GM21423 (cell line): ENCODE measurements around the gene JUND.
A peak's percentile ranks its signal among the peaks of the same experiment; 100 is the strongest.

Experiments used
- ATAC-seq: cut with Tn5 transposase; IDR thresholded peaks from one replicate; pipeline ENCODE4 v1.9.1; 2021; ENCODE audit warnings: mild to moderate bottlenecking, moderate library complexity; ENCODE audit not compliant: unreplicated experiment

The JUND gene

DNA sequence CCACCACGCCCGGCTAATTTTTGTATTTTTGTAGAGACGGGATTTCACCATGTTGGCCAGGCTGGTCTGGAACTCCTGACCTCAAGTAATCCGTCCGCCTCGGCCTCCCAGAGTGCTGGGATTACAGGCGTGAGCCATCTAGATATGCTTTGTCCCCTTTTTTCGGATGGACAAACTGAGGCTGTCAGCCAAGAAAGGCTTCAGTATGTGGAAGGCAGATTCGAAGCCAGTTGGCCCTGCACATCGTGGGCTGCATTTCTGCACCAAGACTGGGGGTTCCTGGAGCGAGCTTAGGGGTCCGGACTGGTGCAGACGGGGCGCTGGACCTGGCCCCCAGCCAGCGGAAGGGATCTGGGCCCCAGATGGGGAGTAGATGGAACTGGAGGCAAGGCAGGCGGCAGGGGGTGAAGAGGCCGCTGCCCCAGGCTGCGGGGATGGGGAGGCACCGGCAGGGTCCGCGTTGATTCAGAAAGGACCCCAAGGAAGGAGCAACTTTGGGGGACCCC, 9.7 kb upstream of the JUND start:
- ATAC-seq = peak; percentile 13

DNA sequence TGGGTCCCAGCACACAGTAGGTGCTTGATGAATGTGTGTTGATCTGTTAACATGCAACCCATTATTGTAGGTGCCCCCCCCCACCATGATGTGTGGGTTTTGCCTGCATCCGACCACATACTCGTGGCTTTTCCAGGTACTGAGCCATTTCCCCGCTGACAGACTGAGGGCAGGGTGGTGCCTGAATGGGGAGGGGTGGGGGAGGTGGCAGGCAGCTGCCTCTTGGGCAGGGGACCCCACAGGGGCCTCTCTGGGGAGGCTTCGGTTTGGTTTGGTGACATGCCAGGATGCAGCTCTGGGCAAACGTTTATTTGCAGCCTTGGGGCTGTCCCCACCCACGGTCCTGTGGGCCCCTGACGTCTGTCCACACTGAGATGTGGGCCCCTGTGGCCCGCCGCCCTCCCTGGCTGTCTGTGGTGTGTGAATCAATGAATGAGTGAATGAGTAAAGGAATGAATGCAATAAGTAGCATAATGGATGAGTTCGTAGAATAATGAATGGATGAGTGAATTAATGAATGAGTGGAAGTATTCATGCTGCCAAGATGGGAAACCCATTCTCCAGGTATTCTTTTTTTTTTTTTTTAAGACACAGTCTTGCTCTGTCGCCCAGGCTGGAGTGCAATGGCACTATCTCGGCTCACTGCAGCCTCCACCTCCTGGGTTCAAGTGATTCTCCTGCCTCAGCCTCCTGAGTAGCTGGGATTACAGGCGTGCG, 9.0 kb upstream of the JUND start:
- no peak for ATAC-seq

DNA sequence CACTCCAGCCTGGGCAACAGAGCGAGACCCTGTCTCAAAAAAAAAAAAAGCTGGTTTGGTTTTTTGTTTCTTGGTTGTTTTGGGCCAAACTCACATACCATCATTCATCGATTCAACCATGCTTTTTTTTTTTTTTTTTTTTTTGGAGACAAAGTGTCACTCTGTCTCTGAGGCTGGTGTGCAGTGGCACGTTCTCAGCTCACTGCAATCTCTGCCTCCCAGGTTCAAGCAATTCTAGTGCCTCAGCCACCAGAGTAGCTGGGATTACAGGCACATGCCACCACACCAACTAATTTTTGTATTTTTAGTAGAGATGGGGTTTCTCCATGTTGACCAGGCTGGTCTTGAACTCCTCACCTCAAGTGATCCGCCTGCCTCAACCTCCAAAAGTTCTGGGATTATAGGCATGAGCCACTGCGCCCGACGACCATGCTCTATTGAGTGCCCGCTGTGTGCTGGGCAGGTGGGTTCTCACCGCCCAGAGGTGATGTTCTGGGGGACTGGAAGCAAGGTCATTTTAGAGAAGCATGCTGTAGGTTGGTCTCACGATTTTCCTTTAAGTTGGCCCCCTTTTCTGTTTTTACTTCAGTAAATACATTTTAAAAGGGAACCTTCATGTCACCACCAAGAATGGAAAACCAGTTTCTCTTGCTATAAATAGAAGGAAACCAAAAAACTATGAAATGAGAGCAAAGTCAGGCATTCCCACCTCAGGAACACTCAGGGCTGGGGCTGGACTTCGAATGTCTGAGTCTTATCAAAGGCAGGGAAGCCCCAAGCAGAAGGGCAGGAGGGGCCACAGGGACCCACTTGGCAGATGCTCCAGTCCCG, 8.3 kb upstream of the JUND start:
- no peak for ATAC-seq

DNA sequence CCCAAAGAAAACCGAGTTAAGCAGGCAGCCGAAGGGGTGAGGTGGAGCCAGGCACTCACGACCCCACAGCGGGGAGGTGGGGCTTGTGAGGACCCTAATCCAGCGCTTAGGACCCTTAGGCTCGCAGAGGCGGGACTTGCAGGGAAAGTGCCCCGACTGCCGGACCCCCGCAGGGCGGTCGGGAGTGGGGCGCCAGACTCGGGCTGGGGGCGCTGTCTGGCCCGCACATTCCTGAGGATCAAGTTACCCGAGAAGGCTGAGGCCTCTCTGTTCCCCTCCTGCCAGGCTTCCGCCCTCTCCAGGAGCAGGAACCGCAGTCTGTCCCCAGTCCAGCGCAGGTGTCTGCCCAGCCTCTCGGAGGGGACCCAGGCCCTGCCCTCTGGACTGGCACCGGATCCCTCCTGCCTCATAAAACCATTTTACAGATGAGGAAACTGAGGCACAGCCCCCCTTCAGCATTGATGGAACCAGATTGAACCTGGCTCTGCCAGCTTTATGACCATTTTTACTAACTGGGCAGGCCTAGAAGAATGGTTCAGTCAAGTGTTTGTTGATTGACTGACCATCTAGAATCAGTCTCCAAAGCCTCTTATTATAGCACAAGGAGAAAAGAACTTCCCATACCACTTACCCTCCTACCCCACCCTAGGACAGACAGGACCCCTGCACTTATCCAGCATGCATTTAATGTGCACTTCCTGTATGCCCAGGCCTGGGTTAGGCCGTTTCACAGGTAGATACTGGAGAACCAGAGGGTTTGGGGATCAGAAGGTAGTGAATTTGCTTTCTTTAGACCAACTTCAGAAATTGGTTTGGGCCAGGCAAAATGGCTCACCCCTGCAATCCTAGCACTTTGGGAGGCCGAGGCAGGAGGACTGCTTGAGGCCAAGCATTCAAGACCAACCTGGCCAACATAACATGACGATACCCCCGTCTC, 6.7 kb upstream of the JUND start:
- ATAC-seq = no peak

DNA sequence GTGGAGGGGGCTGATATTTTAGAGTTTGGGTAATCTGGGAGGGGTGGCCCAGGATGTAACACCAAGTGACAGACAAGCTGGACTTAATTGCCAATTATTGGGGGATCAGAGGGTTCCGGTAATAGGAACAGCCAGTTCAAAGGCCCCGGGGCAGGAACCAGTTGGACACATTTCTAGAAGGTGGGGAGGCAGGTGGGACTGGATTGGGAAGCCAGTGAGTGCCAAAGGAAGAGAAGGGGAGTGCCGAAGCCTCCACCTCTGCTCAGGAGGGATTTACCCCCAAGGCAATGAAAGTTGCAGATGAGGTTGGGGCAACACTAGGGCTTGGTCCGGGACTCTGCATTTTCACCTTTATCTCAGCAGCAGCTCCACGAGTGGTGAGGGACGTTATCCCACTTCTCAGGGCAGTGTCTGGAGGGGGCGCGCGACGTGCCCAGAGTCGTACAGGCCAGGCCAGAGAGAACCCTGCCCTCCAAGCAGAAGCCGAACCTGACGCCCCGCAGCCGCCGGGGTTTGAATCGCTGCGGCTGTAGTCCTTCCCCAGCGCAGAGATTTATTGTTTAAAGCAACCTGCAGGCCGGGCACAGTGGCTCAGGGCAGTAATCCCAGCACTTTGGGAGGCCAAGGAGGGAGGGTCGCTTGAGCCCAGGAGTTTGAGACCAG, 5.7 kb upstream of the JUND start:
- ATAC-seq = no peak

DNA sequence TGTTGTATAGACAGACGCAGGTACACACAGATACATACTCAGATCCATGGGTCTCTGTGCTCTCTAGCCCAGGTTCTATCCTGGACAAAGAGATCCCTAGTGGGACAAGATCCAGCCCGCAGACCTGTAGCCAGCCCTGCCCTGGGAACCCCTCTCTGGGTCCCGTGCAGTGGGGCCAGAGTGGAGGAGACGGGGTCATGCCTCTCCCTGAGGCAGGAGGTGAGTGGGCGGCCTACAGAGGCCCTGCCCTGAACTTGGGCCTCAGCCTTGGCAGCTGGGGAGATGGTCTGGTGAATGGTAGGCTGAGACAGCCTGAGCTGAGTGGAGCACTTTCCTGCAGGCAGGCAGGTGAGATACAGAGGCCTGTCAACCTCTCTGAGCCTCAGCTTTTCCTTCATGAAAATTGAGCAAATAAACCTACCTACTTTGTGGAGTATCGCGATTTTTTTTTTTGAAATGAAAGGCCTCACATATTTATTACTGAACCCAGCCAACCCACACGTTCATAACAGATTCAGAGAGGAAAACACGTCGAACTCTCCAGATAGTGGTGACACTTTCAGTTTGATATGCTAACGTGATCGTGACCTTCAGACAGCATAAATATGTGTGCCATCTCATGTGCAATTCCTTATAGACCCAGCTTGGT, 3.4 kb upstream of the JUND start:
- no peak for ATAC-seq

DNA sequence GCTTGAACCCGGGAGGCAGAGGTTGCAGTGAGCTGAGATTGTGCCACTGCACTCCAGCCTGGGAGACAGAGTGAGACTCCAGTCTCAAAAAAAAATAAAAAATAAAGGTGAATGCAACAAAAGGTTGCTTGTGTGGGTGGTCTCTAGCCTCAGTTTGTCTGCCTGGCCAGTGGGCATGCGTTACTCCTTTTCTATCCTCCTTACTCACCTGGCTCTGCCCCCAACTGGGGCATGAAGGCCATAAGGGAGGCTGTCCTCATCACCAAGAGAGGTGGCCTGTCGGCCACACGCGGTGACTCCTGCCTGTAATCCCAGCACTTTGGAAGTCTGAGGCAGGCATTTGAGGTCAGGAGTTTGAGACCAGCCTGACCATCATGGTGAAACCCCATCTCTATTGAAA, 1.9 kb upstream of the JUND start:
- ATAC-seq = no peak

DNA sequence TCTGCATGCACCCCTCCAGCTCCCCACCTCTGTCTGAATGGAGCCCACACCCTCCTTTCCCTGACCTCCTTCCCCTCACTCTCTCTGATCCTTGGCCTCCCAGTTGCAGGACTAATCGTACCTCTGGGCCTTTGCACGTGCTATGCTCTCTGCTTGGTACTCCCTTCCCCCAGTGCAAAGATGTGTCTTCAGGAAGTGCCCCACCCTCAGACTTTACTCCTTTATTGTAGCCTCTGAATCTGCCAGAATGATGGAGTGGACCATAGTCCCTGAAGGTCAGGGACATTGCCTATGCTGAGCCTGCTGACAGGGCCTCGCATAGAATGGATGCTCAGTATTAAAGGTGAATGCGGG, 1.3 kb upstream of the JUND start:
- ATAC-seq = no peak

DNA sequence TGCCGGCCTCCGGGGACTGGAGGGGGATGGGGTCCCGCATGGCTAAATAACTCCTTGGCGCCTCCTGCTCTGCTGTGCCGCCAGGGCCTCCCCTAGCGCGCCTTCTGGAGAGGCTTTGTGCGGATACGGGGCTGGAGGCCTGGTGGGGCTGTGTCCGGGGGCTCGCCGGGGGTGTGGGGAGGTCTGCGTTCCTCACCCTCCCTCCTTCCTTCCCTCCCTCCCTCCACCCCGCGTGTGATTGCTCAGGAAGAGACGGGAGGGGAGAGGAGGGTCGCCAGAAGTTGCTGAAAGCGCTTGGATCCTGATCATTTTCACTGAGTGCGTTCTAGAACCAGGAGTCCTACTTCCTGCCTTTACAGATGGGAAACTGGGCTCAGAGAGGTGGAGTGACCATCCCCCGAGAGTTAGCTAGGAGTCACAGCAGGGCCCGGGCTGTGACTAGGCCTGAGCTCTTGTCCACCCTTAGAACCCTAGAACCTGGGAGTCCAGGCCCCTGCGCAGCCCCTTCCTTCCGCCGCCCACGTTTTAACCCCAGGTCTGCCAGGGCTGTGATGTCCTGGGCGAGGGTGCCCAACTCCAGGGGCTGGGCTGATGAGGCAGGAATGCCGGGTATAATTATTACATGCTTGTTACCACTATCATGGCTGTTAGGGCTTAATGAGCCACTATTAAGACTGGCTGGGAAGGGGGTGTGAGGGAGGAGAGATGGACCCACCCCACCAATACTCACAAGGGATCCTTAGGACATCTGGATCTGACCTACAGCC, 782 bp upstream of the JUND start:
- no peak for ATAC-seq

DNA sequence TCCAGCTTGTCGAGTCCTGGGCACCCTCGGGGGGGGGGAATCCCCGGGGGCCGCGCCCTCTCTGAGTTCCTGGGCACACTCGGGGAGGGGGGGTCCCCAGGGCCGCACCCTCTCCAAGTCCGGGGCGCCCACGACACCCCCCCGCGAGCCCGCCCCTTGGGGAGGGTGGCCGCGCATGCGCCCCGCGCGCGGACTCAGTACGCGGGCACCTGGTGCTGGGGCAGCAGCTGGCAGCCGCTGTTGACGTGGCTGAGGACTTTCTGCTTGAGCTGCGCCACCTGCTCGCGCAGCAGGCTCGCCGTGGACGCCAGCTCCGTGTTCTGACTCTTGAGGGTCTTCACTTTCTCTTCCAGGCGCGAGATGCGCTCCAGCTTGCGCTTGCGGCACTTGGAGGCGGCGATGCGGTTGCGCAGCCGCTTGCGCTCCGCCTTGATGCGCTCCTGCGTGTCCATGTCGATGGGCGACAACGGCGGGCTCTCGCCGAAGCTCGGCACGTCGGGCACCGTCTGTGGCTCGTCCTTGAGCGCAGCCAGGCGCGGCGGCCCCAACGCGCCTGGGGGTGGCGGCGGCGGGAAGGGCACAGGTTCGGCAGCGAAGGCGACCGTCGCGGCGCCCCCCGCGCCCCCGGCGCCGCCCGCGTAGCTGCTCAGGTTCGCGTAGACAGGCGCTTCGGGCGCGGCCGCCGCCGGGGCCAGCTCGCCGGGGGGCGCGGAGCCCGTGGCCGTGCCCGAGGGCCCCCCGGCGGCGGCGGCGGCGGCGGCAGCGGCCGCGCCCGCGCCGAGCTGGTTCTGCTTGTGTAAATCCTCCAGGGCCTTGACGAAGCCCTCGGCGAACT, 958 bp downstream of the JUND start:
- ATAC-seq = peak; percentile 19

DNA sequence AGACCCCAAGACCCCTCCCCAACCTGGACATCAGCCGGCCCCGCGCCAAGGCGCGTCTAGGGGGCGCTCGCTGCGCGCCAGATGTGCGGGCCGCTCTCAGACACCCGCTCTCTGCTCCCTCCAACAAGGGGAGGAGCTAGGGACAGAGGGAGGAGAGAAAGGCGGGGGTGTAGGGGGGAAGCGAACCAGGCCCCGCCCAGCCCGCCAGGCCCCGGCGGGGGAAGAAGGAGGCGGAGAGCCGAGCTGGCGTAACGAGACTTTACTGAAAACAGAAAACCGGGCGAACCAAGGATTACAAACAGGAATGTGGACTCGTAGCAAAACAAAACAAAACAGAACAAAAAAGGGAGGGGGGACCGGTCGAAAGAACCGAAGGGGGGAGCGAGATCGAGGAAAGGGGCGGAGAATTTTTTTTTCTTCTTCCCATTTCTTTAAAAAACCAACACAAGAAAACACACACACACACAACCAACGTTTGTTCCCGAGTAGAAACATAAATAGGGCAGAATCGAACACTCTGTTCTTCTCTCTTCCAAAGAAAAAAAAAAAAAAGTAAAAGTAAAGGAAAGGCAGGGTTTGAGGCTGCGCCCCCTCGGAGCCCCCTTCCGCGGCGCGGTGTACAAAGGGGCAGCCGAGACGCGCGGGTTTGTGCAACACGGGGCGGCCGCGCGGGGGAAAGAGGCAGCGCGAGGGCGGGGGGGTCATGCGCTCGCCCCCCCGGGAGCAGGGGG, 1.7 kb downstream of the JUND start:
- ATAC-seq = peak; percentile 1

DNA sequence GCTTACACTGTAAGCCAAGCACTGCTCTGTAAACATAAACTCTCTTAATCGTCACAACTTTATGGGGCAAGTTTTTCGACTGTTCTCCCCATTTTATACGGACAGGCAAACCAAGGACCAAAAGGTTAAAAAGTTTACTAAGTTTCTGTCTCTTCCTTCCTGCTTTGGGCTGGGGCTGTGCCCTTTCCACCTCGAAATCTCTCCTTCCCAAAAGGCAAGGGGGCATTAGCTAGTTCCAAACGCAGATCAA, 2.2 kb downstream of the JUND start:
- no peak for ATAC-seq

DNA sequence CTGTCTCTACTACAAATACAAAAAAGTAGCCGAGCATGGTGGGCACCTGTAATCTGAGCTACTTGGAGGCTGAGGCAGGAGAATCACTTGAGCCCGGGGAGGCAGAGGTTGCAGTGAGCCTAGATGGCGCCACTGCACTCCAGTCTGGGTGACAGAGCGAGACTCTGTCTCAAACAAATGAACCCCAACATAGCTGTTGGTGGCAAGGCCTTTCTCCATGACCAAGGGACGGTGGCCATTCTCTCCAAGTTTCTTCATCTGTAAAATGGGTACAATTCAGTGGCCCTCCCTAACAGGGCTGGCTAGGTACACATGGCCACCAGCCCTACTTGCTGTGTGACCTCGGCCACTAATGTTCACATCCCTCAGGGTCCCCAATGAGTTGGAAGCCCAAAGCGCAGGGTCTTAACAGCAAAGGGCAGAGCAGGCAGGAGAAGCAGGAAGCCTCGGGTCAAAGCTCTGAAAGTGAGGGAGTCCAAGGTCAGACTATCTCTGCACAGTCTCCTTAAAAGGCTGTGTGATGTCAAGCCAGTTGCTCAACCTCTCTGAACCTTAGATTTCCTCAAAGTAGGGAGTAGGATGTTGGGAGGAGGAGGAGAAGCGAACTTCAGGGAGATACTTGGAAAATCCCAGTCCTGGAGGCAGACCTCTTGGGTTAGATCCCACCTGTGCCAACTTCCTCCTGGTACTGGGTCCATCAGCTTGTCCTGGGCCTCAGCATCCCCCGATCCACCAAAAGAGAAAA, 2.7 kb downstream of the JUND start:
- ATAC-seq = no peak

DNA sequence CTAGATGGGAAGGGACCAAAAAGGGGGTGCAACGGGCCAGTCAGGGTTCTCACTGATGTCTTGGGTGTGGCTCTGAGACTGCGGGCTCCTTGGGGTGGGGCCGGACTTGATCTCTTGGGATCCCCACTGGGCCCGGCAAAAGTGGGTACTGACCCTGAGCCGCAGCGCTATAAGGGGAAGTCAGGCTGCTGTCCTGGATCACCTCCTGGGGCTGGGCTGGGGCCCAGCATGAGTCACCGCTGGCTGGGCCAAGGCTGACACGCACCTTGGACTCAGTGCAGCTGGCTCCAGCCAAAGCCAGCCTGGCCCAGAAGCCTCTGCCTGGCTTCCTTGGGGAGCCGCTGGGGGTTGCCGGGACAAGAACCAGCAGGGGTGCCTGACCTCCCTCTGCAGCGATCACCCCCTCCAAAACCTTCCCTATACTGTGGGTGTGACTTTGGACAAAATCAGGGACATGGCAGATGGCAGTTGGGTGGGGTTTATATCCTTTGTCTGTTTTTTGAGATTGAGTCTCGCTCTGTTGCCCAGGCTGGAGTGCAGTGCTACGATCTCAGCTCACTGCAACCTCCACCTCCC, 6.6 kb downstream of the JUND start:
- no peak for ATAC-seq

DNA sequence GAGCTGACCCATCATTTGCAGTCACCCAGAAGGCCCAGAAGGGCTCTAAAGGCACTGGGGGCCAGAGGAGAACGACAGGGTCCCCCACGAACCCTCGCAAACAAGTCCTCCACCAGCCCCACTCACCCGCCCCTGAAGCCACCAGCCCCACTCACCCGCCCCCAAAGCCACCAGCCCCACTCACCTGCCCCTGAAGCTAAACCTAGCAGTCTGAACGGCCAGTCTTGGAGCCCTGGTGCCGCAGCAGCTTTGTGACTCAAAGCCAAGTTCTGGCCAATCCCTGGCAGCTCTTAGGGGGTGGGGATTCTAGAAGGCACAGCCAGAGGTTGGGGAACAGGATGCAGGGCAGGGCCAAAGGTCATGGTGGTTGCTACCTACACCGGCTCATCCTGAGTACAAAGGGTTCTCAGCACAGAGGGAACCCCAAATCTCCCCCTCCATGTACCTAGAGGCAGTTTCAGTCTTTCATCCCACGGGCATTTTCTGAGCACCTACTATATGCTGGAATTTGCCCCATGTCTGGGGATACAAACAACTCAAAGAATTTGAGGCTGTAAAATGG, 7.1 kb downstream of the JUND start, which contains the start of gene IQCN:
TSS of gene IQCN (minus strand) at position 234 of the 562 bp plus-strand sequence. CDS start 4,974 bp downstream, outside the sequence.
- ATAC-seq = no peak

DNA sequence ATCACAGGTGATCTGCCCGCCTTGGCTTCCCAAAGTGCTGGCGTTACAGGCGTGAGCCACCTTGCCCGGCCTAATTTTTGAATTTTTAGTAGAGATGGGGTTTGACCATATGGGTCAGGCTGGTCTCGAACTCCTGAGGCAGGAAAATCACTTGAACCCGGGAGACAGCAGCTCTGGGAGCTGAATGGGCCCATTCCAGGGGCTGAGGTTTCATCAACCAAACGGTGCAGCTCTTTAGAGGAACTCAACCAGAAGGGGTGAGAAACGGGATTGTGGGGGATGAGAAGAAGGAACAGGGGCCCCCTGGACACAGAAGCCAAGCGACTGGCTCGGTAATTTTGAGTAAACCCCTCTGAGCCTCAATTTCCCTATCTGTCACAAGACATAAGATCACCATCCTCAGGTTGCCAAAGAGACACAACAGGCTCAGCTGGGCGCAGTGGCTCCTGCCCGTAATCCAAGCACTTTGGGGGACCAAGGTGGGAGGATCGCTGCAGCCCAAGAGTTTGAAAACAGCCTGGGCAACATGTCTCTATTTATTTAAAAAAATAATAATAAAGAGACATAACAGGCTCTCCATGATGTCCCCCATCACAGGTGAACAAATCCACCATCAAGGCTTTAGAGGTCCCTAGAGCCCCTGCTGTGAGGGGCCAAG, 7.7 kb downstream of the JUND start:
- no peak for ATAC-seq
